ENCODE results near the gene BEND3. TPM values are rescaled to one million over a fixed set of nuclear protein-coding genes. Genes with fewer than 3 reads are reported as not detected.

The BEND3 gene
- total RNA-seq, 2 experiments from 2014 or later = 0.82 to 0.92 TPM

- no peak overlapping the region for H3K4me3 ChIP-seq (ENCODE audit: low read length)
- H3K9me3 ChIP-seq (ENCODE audit: control insufficient read depth in 1 of 2, insufficient read depth in 1 of 2, low read length in 2 of 2) = no peaks in the 10 kb centered on the region
- ATAC-seq (ENCODE audit: poor library complexity) = no peak
- ChIA-PET POLR2A (no interaction called here), CTCF (no interaction called here)
- Mint-ChIP-seq H3K27me3 (no peaks in the 10 kb centered on the region), H3K9me3 (no peaks in the 10 kb centered on the region), H3K4me1 (ENCODE audit: low read depth) (no peaks in the 10 kb centered on the region), H3K27ac (no peak overlapping the region), H3K4me3 (no peak overlapping the region), H3K36me3 (ENCODE audit: low read depth) (peaks cover 3% of the 10 kb centered on the region)
- no peak overlapping the region for H3K27ac ChIP-seq (ENCODE audit: low read depth in 1 of 2, low read length in 2 of 2)
- H3K4me1 ChIP-seq (ENCODE audit: insufficient read depth, low read length) = no peaks in the 10 kb centered on the region
- no peaks in the 10 kb centered on the region for H3K27me3 ChIP-seq (ENCODE audit: control insufficient read depth in 1 of 2, insufficient read depth in 2 of 2, low read length in 2 of 2)
- DNase-seq = no peak
- intact Hi-C loops (cut with DNase I, micrococcal nuclease) = no loop called here
- TF ChIP-seq, protein P1, sequence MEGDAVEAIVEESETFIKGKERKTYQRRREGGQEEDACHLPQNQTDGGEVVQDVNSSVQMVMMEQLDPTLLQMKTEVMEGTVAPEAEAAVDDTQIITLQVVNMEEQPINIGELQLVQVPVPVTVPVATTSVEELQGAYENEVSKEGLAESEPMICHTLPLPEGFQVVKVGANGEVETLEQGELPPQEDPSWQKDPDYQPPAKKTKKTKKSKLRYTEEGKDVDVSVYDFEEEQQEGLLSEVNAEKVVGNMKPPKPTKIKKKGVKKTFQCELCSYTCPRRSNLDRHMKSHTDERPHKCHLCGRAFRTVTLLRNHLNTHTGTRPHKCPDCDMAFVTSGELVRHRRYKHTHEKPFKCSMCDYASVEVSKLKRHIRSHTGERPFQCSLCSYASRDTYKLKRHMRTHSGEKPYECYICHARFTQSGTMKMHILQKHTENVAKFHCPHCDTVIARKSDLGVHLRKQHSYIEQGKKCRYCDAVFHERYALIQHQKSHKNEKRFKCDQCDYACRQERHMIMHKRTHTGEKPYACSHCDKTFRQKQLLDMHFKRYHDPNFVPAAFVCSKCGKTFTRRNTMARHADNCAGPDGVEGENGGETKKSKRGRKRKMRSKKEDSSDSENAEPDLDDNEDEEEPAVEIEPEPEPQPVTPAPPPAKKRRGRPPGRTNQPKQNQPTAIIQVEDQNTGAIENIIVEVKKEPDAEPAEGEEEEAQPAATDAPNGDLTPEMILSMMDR (IDR thresholded peaks at IDR 0.05) = no peak
- no peaks in the 10 kb centered on the region for H3K36me3 ChIP-seq (ENCODE audit: insufficient read depth, low read length)
Observed at GRCh38 chr6:107083047-107083768, 32.1 kb downstream of the BEND3 start.

GRCh38 chr6:107082045-107082444 is 33.3 kb downstream of the BEND3 start:
- no peak for DNase-seq
- Histone ChIP-seq H3K9me3 (ENCODE audit: control insufficient read depth in 1 of 2, insufficient read depth in 1 of 2, low read length in 2 of 2) (no peaks in the 10 kb centered on the region), H3K36me3 (ENCODE audit: insufficient read depth, low read length) (no peaks in the 10 kb centered on the region), H3K4me3 (ENCODE audit: low read length) (no peak overlapping the region), H3K27ac (ENCODE audit: low read depth in 1 of 2, low read length in 2 of 2) (no peak overlapping the region), H3K27me3 (ENCODE audit: control insufficient read depth in 1 of 2, insufficient read depth in 2 of 2, low read length in 2 of 2) (no peaks in the 10 kb centered on the region), H3K4me1 (ENCODE audit: insufficient read depth, low read length) (no peaks in the 10 kb centered on the region)
- Mint-ChIP-seq H3K36me3 (ENCODE audit: low read depth) (peaks cover 3% of the 10 kb centered on the region), H3K9me3 (no peaks in the 10 kb centered on the region), H3K4me3 (no peak overlapping the region), H3K27me3 (no peaks in the 10 kb centered on the region), H3K27ac (no peak overlapping the region), H3K4me1 (ENCODE audit: low read depth) (no peaks in the 10 kb centered on the region)
- intact Hi-C loops (cut with DNase I, micrococcal nuclease) = no loop called here
- TF ChIP-seq, protein P1 (IDR thresholded peaks at IDR 0.05) = no peak
- no peak for ATAC-seq (ENCODE audit: poor library complexity)
- ChIA-PET POLR2A (no interaction called here), CTCF (no interaction called here)

DNA sequence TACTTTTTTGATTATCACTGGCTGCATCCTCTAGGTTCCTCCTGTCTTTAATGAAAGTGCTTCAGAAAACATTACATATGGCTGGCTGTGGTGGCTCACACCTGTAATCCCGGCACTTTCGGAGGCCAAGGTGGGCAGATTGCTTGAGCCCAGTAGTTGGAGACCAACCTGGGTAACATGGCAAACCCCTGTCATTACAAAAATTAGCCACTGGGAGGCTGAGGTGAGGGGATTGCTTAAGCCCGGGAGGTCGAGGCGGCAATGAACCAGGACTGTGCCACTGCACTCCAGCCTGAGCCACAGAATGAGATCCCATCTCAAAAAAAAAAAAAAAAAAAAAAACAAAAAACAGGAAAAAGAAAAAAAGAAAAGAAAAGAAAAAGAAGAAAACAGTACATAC is 35.3 kb downstream of the BEND3 start:
- POLR2A ChIA-PET = no interaction called here
- no peaks in the 10 kb centered on the region for H3K36me3 ChIP-seq (ENCODE audit: insufficient read depth, low read length)
- H3K4me1 Mint-ChIP-seq (ENCODE audit: low read depth) = no peaks in the 10 kb centered on the region
- H3K27me3 Mint-ChIP-seq = no peaks in the 10 kb centered on the region
- no peaks in the 10 kb centered on the region for H3K9me3 ChIP-seq (ENCODE audit: control insufficient read depth in 1 of 2, insufficient read depth in 1 of 2, low read length in 2 of 2)
- CTCF ChIA-PET = no interaction called here
- no peak overlapping the region for H3K4me3 Mint-ChIP-seq
- no peaks in the 10 kb centered on the region for H3K9me3 Mint-ChIP-seq
- H3K36me3 Mint-ChIP-seq (ENCODE audit: low read depth) = peaks cover 3% of the 10 kb centered on the region
- TF ChIP-seq, protein P1 (IDR thresholded peaks at IDR 0.05) = no peak
- ATAC-seq (ENCODE audit: poor library complexity) = no peak
- H3K4me1 ChIP-seq (ENCODE audit: insufficient read depth, low read length) = no peaks in the 10 kb centered on the region
- H3K27me3 ChIP-seq (ENCODE audit: control insufficient read depth in 1 of 2, insufficient read depth in 2 of 2, low read length in 2 of 2) = no peaks in the 10 kb centered on the region
- no peak overlapping the region for H3K27ac Mint-ChIP-seq
- H3K27ac ChIP-seq (ENCODE audit: low read depth in 1 of 2, low read length in 2 of 2) = no peak overlapping the region
- DNase-seq = no peak
- intact Hi-C loops (cut with DNase I, micrococcal nuclease) = no loop called here
- no peak overlapping the region for H3K4me3 ChIP-seq (ENCODE audit: low read length)

Measured in CD4-positive, alpha-beta T cell (primary cell).